ENCODE data around the gene GTF2A1.

DNA sequence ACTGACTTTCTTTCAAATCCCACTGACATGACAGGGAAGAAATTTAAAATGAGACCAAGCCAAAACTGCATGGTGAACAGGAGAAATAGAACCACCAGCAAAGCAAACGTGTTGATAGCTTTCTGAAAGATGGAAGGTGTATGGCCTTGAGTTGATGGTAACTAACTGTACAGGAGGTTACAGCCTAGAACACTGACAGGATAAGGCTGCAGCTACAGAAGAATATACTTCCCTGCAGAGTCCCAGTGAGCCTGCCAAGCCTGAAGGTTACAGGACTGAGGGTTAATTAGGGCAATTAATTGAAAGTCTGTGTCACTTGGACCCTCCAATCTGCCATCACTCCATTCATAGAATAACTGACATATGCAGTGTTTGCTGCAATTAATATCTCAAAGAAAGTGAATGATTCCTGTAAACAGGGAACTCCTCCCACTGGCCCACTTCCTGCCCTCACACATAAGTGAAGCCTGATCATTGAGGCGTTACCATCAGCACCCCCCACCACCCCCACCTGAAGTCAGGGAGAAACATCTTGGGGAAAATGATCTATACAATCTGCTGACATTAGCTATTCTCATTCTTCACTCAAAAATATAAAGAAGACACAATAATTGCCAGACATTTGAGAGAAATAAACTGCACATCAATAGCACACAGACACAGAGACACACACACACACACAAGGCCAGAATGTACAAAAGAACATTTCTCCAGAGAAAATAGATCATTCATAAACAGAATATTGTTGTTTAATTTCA lies 73.4 kb downstream of the GTF2A1 start:
- TF ChIP-seq, protein P1, sequence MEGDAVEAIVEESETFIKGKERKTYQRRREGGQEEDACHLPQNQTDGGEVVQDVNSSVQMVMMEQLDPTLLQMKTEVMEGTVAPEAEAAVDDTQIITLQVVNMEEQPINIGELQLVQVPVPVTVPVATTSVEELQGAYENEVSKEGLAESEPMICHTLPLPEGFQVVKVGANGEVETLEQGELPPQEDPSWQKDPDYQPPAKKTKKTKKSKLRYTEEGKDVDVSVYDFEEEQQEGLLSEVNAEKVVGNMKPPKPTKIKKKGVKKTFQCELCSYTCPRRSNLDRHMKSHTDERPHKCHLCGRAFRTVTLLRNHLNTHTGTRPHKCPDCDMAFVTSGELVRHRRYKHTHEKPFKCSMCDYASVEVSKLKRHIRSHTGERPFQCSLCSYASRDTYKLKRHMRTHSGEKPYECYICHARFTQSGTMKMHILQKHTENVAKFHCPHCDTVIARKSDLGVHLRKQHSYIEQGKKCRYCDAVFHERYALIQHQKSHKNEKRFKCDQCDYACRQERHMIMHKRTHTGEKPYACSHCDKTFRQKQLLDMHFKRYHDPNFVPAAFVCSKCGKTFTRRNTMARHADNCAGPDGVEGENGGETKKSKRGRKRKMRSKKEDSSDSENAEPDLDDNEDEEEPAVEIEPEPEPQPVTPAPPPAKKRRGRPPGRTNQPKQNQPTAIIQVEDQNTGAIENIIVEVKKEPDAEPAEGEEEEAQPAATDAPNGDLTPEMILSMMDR (IDR thresholded peaks at IDR 0.05; ENCODE audit: poor library complexity) = no peak
- no peak for TF ChIP-seq EZH2 (IDR thresholded peaks at IDR 0.05; ENCODE audit: borderline replicate concordance)
